ENCODE measurements around the gene CABP7.

DNA sequence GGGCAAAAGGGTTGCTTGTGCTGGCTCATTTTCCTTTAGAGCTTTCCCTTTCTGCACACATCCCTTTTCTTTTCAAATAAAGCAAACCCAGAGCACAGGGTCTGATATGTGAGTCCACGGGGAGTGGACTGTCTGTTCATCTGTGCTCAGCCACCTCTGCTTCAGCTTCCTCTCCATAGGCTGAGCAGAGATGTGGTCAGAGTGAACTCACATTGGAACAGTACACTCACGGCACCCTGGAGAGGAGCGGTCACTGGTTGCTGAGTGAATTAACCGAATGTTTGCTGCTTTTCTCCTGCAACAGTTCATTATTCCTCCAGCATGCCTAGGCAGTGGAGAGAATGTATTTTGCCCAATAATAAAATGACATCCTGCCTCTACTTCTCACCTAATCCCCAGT is 36.3 kb upstream of the CABP7 start:
- TF ChIP-seq POLR2A (IDR thresholded peaks at IDR 0.05; ENCODE audit: low read length) (no peak), GATA1 (IDR thresholded peaks at IDR 0.05; ENCODE audit: low read depth, low read length) (no peak)
